H1 (cell line): ENCODE measurements around the gene OPN1SW. TPM values are rescaled to one million over a fixed set of nuclear protein-coding genes. Genes with fewer than 3 reads are reported as not detected.

Source experiments
- CTCF ChIA-PET: fragments of 300-600 bp; sonication (Branson Sonifier 250); formaldehyde crosslinking; loops from one replicate; lab custom pipeline; 2021; ENCODE audit not compliant: partially characterized antibody; lab: Charles Lee
- POLR2A ChIA-PET: fragments of 300-600 bp; sonication (Branson Sonifier 250); formaldehyde crosslinking; loops from one replicate; lab custom pipeline; 2021; ENCODE audit warnings: inconsistent platforms; ENCODE audit not compliant: partially characterized antibody; lab: Charles Lee
- DNase-seq, 2 experiments: peaks; one replicate each; pipeline versions ENCODE4 v3.0.0 to v3.0.0-alpha.2; 2010 to 2022; ENCODE audit warnings: low spot score in 2 of 2, low read depth in 1 of 2, mixed read lengths in 1 of 2
- FAIRE-seq: peaks from 2 replicates; lab custom pipeline; 2011; peaks lifted over from hg19 to GRCh38; lab: Jason Lieb, UNC
- H2AFZ ChIP-seq: 2 replicates; pipeline ENCODE4 v1.8.1; 2012; ENCODE audit warnings: low read length, inconsistent platforms
- H2AK5ac ChIP-seq: 2 replicates; pipeline ENCODE4 v1.6.1; 2013; ENCODE audit warnings: low read depth, low read length
- H2BK120ac ChIP-seq: replicated peaks from 2 replicates; pipeline ENCODE3; 2013; ENCODE audit warnings: low read depth, low read length, inconsistent platforms
- H2BK12ac ChIP-seq: 2 replicates; pipeline ENCODE4 v1.6.1; 2013; ENCODE audit warnings: low read depth, low read length
- H2BK15ac ChIP-seq: 2 replicates; pipeline ENCODE4 v1.6.1; 2013; ENCODE audit warnings: low read length
- H2BK20ac ChIP-seq: 2 replicates; pipeline ENCODE4 v1.6.1; 2013; ENCODE audit warnings: low read length
- H2BK5ac ChIP-seq: 2 replicates; pipeline ENCODE4 v1.6.1; 2013; ENCODE audit warnings: low read depth, low read length
- H3K14ac ChIP-seq: 2 replicates; pipeline ENCODE4 v1.6.1; 2013; ENCODE audit warnings: inconsistent platforms; ENCODE audit not compliant: insufficient read length
- H3K18ac ChIP-seq: 2 replicates; pipeline ENCODE4 v1.6.1; 2013; ENCODE audit warnings: low read length; ENCODE audit errors: extremely low read depth
- H3K23ac ChIP-seq: 2 replicates; pipeline ENCODE4 v1.6.1; 2013; ENCODE audit warnings: inconsistent platforms; ENCODE audit not compliant: insufficient read length
- H3K23me2 ChIP-seq: 2 replicates; pipeline ENCODE4 v1.6.1; 2013; ENCODE audit warnings: low read depth, low read length
- H3K27ac ChIP-seq: 2 replicates; pipeline ENCODE4 v1.6.1; 2011; ENCODE audit warnings: low read depth, low read length, inconsistent platforms
- H3K27me3 ChIP-seq, 4 experiments: replicated peaks in 1 of 4; 1 replicate in 1 of 4; 2 replicates in 3 of 4; pipeline versions ENCODE4 v1.6.1 to v1.8.1; 2011 to 2013; ENCODE audit warnings: low read length in 3 of 4, mild to moderate bottlenecking in 3 of 4, inconsistent platforms in 2 of 4, mixed read lengths in 2 of 4, moderate library complexity in 1 of 4; ENCODE audit not compliant: control insufficient read depth in 3 of 4, insufficient read depth in 3 of 4; ENCODE audit errors: extremely low read depth in 1 of 4
- H3K36me3 ChIP-seq, 4 experiments: 2 replicates each; pipeline versions ENCODE4 v1.6.1 to v1.8.1; 2011 to 2013; ENCODE audit warnings: mild to moderate bottlenecking in 4 of 4, low read length in 3 of 4, moderate library complexity in 2 of 4, control low read depth in 1 of 4, inconsistent platforms in 1 of 4; ENCODE audit not compliant: insufficient read depth in 4 of 4, control insufficient read depth in 2 of 4
- H3K4ac ChIP-seq: replicated peaks from 2 replicates; pipeline ENCODE3; 2013; ENCODE audit warnings: low read length, low read depth, mixed read lengths, inconsistent platforms; ENCODE audit not compliant: insufficient read length
- H3K4me1 ChIP-seq, 4 experiments: replicated peaks in 1 of 4; 1 replicate in 1 of 4; 2 replicates in 3 of 4; pipeline versions ENCODE4 v1.6.1 to v1.8.1; 2011 to 2013; ENCODE audit warnings: low read length in 3 of 4, inconsistent platforms in 2 of 4, mixed read lengths in 1 of 4; ENCODE audit not compliant: insufficient read depth in 4 of 4, control insufficient read depth in 3 of 4
- H3K4me2 ChIP-seq, 2 experiments: 2 replicates each; pipeline versions ENCODE4 v1.6.1 to v1.8.1; 2011 to 2013; ENCODE audit warnings: low read depth in 2 of 2, low read length in 2 of 2, control low read depth in 1 of 2, inconsistent platforms in 1 of 2, mild to moderate bottlenecking in 1 of 2; ENCODE audit not compliant: insufficient read depth in 1 of 2
- H3K4me3 ChIP-seq, 4 experiments: fragments of 200-600, 300-600 bp in 1 of 4; sonication (generic), shearing (Covaris generic), sonication (Bioruptor Twin) in 1 of 4; 2 replicates each; pipeline versions ENCODE4 v1.5.1 to v1.8.1; 2011 to 2016; ENCODE audit warnings: low read length in 4 of 4, low read depth in 3 of 4, control low read depth in 2 of 4, inconsistent platforms in 2 of 4, mild to moderate bottlenecking in 2 of 4, mixed read lengths in 1 of 4, moderate library complexity in 1 of 4; ENCODE audit not compliant: insufficient read depth in 2 of 4; ENCODE audit errors: extremely low read depth in 1 of 4
- H3K56ac ChIP-seq: replicated peaks from 2 replicates; pipeline ENCODE3; 2013; ENCODE audit warnings: low read depth, mild to moderate bottlenecking, mixed read lengths, low read length, inconsistent platforms; ENCODE audit not compliant: insufficient read length
- H3K79me1 ChIP-seq: 2 replicates; pipeline ENCODE4 v1.6.1; 2013; ENCODE audit warnings: low read depth, low read length, control low read depth
- H3K79me2 ChIP-seq, 2 experiments: 2 replicates each; pipeline versions ENCODE4 v1.6.1 to v1.8.1; 2012 to 2013; ENCODE audit warnings: low read length in 2 of 2, mild to moderate bottlenecking in 2 of 2, inconsistent platforms in 1 of 2; ENCODE audit not compliant: insufficient read depth in 2 of 2, control insufficient read depth in 1 of 2
- H3K9ac ChIP-seq, 4 experiments: replicated peaks in 1 of 4; 1 replicate in 1 of 4; 2 replicates in 3 of 4; pipeline versions ENCODE4 v1.6.1 to v1.8.1; 2011 to 2013; ENCODE audit warnings: low read depth in 3 of 4, low read length in 3 of 4, control low read depth in 2 of 4, mild to moderate bottlenecking in 2 of 4, moderate library complexity in 2 of 4, inconsistent platforms in 1 of 4; ENCODE audit errors: extremely low read depth in 1 of 4
- H3K9me3 ChIP-seq, 2 experiments: 2 replicates each; pipeline versions ENCODE4 v1.6.1 to v1.8.1; 2012 to 2013; ENCODE audit warnings: mild to moderate bottlenecking in 2 of 2, moderate library complexity in 2 of 2, control low read depth in 1 of 2, inconsistent platforms in 1 of 2, low read depth in 1 of 2, low read length in 1 of 2, mixed read lengths in 1 of 2; ENCODE audit not compliant: insufficient read depth in 2 of 2
- H4K20me1 ChIP-seq, 2 experiments: replicated peaks in 1 of 2; 2 replicates each; pipeline versions ENCODE3 to v1.8.1; 2011 to 2013; ENCODE audit warnings: inconsistent platforms in 2 of 2, low read length in 2 of 2, mild to moderate bottlenecking in 1 of 2; ENCODE audit not compliant: insufficient read depth in 2 of 2, control insufficient read depth in 1 of 2
- H4K5ac ChIP-seq: 2 replicates; pipeline ENCODE4 v1.6.1; 2013; ENCODE audit warnings: low read length, low read depth, mixed read lengths, inconsistent platforms; ENCODE audit not compliant: insufficient read length
- H4K8ac ChIP-seq: 2 replicates; pipeline ENCODE4 v1.8.0; 2013; ENCODE audit warnings: mild to moderate bottlenecking, moderate library complexity, low read length, inconsistent platforms; ENCODE audit not compliant: insufficient read depth; ENCODE audit errors: extremely low read depth
- H4K91ac ChIP-seq: replicated peaks from 2 replicates; pipeline ENCODE3; 2013; ENCODE audit warnings: low read length, mixed read lengths, inconsistent platforms; ENCODE audit not compliant: insufficient read length
- BRCA1 ChIP-seq: IDR thresholded peaks from 2 replicates; pipeline ENCODE4 v1.6.1; 2012; ENCODE audit warnings: low read depth, low read length, improper control_type of control experiment
- CREB1 ChIP-seq: IDR thresholded peaks from 2 replicates; pipeline ENCODE4 v1.6.1; 2012; ENCODE audit warnings: inconsistent platforms
- HDAC6 ChIP-seq: IDR thresholded peaks from one replicate; pipeline ENCODE4 v1.7.1; 2012; ENCODE audit warnings: low read depth, mild to moderate bottlenecking, inconsistent platforms, low read length, moderate library complexity
- MAFK ChIP-seq: IDR thresholded peaks from 2 replicates; pipeline ENCODE4 v1.6.1; 2012; ENCODE audit warnings: low read depth, mild to moderate bottlenecking, improper control_type of control experiment, low read length
- PHF8 ChIP-seq: fragments of 200-600 bp; sonication (generic); conservative IDR thresholded peaks from 2 replicates; pipeline ENCODE4 v1.7.1; 2012; ENCODE audit warnings: low read depth, mild to moderate bottlenecking, inconsistent platforms, low read length, moderate library complexity
- SAP30 ChIP-seq: fragments of 300-600 bp; sonication (generic); IDR thresholded peaks from 2 replicates; pipeline ENCODE4 v1.7.1; 2012; ENCODE audit warnings: low read length, moderate library complexity, mild to moderate bottlenecking, inconsistent platforms; ENCODE audit not compliant: insufficient read depth, insufficient replicate concordance
- SIN3A ChIP-seq, 2 experiments: IDR thresholded peaks in 1 of 2; conservative IDR thresholded peaks in 1 of 2; 2 replicates each; pipeline ENCODE4 v1.6.1; 2011 to 2012; ENCODE audit warnings: low read length in 2 of 2, improper control_type of control experiment in 1 of 2, low read depth in 1 of 2, mild to moderate bottlenecking in 1 of 2
- SRF ChIP-seq: IDR thresholded peaks from 2 replicates; pipeline ENCODE4 v1.6.1; 2011; ENCODE audit warnings: mild to moderate bottlenecking, low read depth, low read length, moderate library complexity
- YY1 ChIP-seq: IDR thresholded peaks from 2 replicates; pipeline ENCODE4 v1.6.1; 2011; ENCODE audit warnings: low read depth, mild to moderate bottlenecking, low read length
- WGBS, 2 experiments: shearing (Covaris generic) in 1 of 2; methylation state at CpG; one replicate each; pipeline versions ENCODE4 v1.1.6 to v1.1.7; 2013 to 2015; ENCODE audit warnings: low lambda C conversion rate in 2 of 2, mixed read lengths in 2 of 2, inconsistent platforms in 1 of 2, low coverage in 1 of 2, missing lambda C conversion rate in 1 of 2; ENCODE audit not compliant: insufficient replicate concordance in 2 of 2, insufficient coverage in 1 of 2, insufficient read length in 1 of 2; ENCODE audit errors: extremely low coverage in 1 of 2, missing lambda C conversion rate in 1 of 2; 5-methylcytosine and 5-hydroxymethylcytosine counted together
- polyA plus RNA-seq, 7 experiments: library from polyadenylated mRNA; depleted of rRNA in 3 of 7; stranded (reverse) in 5 of 7; unstranded in 2 of 7; fragments of >200 nt in 5 of 7; fragments of 200-250 nt in 2 of 7; gene quantifications; 1 replicate in 5 of 7; 2 replicates in 1 of 7; 4 replicates in 1 of 7; pipeline versions ENCODE4 v1.2.1 to v1.2.3, GENCODE V29; 2011 to 2013; ENCODE audit warnings: missing spikeins in 2 of 7, mixed read lengths in 2 of 7
- total RNA-seq: library from RNA; stranded (reverse); fragmentation: NEBNext Ultra II Directional; extraction: Animal tissue kit (Norgen Biotek cat#: 25700); gene quantifications from 2 replicates; pipeline ENCODE4 v1.2.1, GENCODE V29; 2021

OPN1SW gene
- total and polyA plus RNA-seq, 2 of the 8 experiments (the other 6 are each of a cell fraction or from before 2014, with no cell fraction given), result not detected

DNA sequence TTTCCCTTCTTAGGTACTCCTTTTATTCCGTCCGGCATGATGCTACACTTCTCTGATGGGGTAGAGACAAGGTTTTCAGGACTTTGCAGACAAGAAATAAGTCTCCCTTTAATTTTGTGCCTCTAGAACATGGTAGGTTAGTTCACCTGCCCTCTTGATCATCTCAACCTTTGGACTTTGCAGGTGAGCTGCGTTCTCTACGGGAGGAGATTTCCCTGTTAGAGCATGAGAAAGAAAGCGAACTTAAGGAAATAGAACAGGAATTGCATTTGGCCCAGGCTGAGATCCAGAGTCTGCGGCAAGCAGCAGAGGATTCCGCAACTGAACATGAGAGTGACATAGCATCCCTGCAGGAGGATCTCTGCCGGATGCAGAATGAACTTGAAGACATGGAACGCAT lies 25.4 kb upstream of the OPN1SW start:
- Histone ChIP-seq H2BK15ac (no peak overlapping the region), H2BK20ac (no peak overlapping the region)
- TF ChIP-seq SRF (no peak), SIN3A (conservative IDR thresholded peaks at IDR 0.05 in 1 of 2, IDR thresholded peaks at IDR 0.05 in 1 of 2; ENCODE audit: low read depth in 1 of 2, low read length in 2 of 2) (no peak), SAP30 (no peak), BRCA1 (no peak), CREB1 (no peak), HDAC6 (no peak), PHF8 (no peak), YY1 (no peak), MAFK (no peak)
- TF ChIP-seq, all 59 proteins: peak for 0
- H3K18ac ChIP-seq, result no peak overlapping the region
- no peak overlapping the region for H4K91ac ChIP-seq
- DNase-seq (no peak), FAIRE-seq (no peak)
- no peak overlapping the region for H3K27ac ChIP-seq
- no peak overlapping the region for H2BK12ac ChIP-seq
- H2AFZ ChIP-seq, result no peak overlapping the region
- ChIA-PET CTCF (interaction anchor here (0.9 to 1.5 kb wide), 2 partner anchors 10 to 12 kb away, joined by 3 read pairs; no protein-coding TSS in a partner anchor), POLR2A (interaction anchor here (1.0 to 2.0 kb wide), 4 partner anchors 18 to 34 kb away, joined by 3 to 6 read pairs (median 3); no protein-coding TSS in a partner anchor)
- H3K27me3 ChIP-seq, result no peaks in the 10 kb centered on the region
- no peaks in the 10 kb centered on the region for H3K79me2 ChIP-seq
- no peak overlapping the region for H3K56ac ChIP-seq
- H3K9ac ChIP-seq, result no peak overlapping the region
- H3K9me3 ChIP-seq, result no peaks in the 10 kb centered on the region
- no peaks in the 10 kb centered on the region for H3K79me1 ChIP-seq
- H3K4me3 ChIP-seq, result no peak overlapping the region
- H3K14ac ChIP-seq, result no peak overlapping the region
- no peak overlapping the region for H3K23ac ChIP-seq
- H3K4me1 ChIP-seq, result no peaks in the 10 kb centered on the region
- peaks cover 11 to 61% (median 32%) of the 10 kb centered on the region in 4 experiments; a peak in 7 of 8 replicates for H3K36me3 ChIP-seq
- H3K4ac ChIP-seq, result no peak overlapping the region
- 96% methylated on average over 9 of the region's 9 CpGs; no CpG with 5 or more reads in 1 of the 2 experiments for WGBS, 2 experiments
- H2BK5ac ChIP-seq, result no peak overlapping the region
- H3K23me2 ChIP-seq, result no peaks in the 10 kb centered on the region
- no peaks in the 10 kb centered on the region for H4K20me1 ChIP-seq
- H4K8ac ChIP-seq, result no peak overlapping the region
- no peak overlapping the region for H4K5ac ChIP-seq
- H2AK5ac ChIP-seq, result no peak overlapping the region
- H3K4me2 ChIP-seq, result no peak overlapping the region
- no peak overlapping the region for H2BK120ac ChIP-seq
